SK-N-SH treated with all-trans-retinoic acid at 6 μM for 48 hours (cell line): ENCODE measurements around the gene TOM1L2.

ENCODE experiments used
- CSRNP3 ChIP-seq: fragments of 250-450 bp; sonication (Bioruptor Pico); IDR thresholded peaks from 2 replicates; pipeline ENCODE4 v1.5.1; 2021; ENCODE audit warnings: mild to moderate bottlenecking, moderate library complexity
- TOX ChIP-seq: fragments of 250-450 bp; sonication (Bioruptor Pico); IDR thresholded peaks from 2 replicates; pipeline ENCODE4 v1.8.0; 2021; ENCODE audit warnings: mild to moderate bottlenecking, moderate library complexity, borderline replicate concordance
- TF ChIP-seq, protein P1 (sequence below): fragments of 250-450 bp; sonication (Bioruptor Pico); IDR thresholded peaks from 2 replicates; pipeline ENCODE4 v1.8.0; 2020; ENCODE audit warnings: mild to moderate bottlenecking, moderate library complexity, borderline replicate concordance

- TF ChIP-seq TOX (CRISPR knock-in tag): no peak
- TF ChIP-seq, protein P1, sequence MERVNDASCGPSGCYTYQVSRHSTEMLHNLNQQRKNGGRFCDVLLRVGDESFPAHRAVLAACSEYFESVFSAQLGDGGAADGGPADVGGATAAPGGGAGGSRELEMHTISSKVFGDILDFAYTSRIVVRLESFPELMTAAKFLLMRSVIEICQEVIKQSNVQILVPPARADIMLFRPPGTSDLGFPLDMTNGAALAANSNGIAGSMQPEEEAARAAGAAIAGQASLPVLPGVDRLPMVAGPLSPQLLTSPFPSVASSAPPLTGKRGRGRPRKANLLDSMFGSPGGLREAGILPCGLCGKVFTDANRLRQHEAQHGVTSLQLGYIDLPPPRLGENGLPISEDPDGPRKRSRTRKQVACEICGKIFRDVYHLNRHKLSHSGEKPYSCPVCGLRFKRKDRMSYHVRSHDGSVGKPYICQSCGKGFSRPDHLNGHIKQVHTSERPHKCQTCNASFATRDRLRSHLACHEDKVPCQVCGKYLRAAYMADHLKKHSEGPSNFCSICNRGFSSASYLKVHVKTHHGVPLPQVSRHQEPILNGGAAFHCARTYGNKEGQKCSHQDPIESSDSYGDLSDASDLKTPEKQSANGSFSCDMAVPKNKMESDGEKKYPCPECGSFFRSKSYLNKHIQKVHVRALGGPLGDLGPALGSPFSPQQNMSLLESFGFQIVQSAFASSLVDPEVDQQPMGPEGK (CRISPR knock-in tag): no peak
- no peak for TF ChIP-seq CSRNP3 (CRISPR knock-in tag)
These were observed 168.2 kb downstream of the TOM1L2 start for GRCh38 chr17:17804007-17804406.
